Activated naive CD8-positive, alpha-beta T cell treated with anti-CD3 and anti-CD28 coated beads for 36 hours (primary cell): ENCODE data around the gene TUBB. TPM values are rescaled to one million over a fixed set of nuclear protein-coding genes. Genes with fewer than 3 reads are reported as not detected.
"Not testable (repeated sequence)": the region's sequence is repeated elsewhere in the genome, so short reads cannot be mapped to it uniquely, and the experiment has no call there.

Source experiments
- DNase-seq: peaks from one replicate; pipeline ENCODE4 v3.0.0; 2021
- H3K27ac Mint-ChIP-seq: one replicate; pipeline ENCODE4 v1.8.0; 2022; ENCODE audit warnings: mild to moderate bottlenecking, moderate library complexity, mixed read lengths
- H3K27me3 Mint-ChIP-seq: one replicate; pipeline ENCODE4 v1.8.0; 2022; ENCODE audit warnings: mild to moderate bottlenecking, mixed read lengths
- H3K36me3 Mint-ChIP-seq: one replicate; pipeline ENCODE4 v1.8.0; 2021; ENCODE audit warnings: mild to moderate bottlenecking, mixed read lengths
- H3K4me1 Mint-ChIP-seq: one replicate; pipeline ENCODE4 v1.8.0; 2021; ENCODE audit warnings: mixed read lengths
- H3K4me3 Mint-ChIP-seq: one replicate; pipeline ENCODE4 v1.8.0; 2022; ENCODE audit warnings: mild to moderate bottlenecking, moderate library complexity, mixed read lengths
- H3K9me3 Mint-ChIP-seq: one replicate; pipeline ENCODE4 v1.8.0; 2022; ENCODE audit warnings: mixed read lengths
- total RNA-seq, 2 experiments: library from RNA; stranded (reverse); gene quantifications; one replicate each; pipeline ENCODE4 v1.2.3, GENCODE V29; 2021

Gene TUBB
- total RNA-seq, 2 experiments from 2014 or later, result 1,515 to 1,538 TPM

DNA sequence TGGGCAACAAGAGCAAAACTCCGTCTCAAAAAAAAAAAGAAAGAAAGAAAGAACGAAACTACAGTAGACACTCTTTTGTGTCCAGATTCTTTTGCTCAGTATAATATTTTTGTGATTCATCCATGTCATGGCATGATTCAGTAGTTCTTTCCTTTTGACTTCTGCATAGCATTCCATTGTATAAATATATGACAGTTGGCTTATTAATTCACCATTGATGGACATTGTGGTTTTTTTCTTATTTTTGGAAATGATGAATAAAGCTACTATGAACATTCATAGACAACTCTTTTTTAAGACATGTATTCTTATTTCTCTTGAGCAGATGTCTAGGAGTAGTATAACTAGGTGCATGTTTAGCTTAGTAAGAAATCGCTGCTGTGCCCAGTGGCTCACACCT, 34.5 kb downstream of the TUBB start:
- H3K4me3 Mint-ChIP-seq, result no peak overlapping the region
- H3K9me3 Mint-ChIP-seq, result no peaks in the 10 kb centered on the region
- peaks cover 25% of the 10 kb centered on the region for H3K4me1 Mint-ChIP-seq
- no peaks in the 10 kb centered on the region for H3K27me3 Mint-ChIP-seq
- no peak for DNase-seq
- H3K36me3 Mint-ChIP-seq, result no peaks in the 10 kb centered on the region
- no peak overlapping the region for H3K27ac Mint-ChIP-seq

DNA sequence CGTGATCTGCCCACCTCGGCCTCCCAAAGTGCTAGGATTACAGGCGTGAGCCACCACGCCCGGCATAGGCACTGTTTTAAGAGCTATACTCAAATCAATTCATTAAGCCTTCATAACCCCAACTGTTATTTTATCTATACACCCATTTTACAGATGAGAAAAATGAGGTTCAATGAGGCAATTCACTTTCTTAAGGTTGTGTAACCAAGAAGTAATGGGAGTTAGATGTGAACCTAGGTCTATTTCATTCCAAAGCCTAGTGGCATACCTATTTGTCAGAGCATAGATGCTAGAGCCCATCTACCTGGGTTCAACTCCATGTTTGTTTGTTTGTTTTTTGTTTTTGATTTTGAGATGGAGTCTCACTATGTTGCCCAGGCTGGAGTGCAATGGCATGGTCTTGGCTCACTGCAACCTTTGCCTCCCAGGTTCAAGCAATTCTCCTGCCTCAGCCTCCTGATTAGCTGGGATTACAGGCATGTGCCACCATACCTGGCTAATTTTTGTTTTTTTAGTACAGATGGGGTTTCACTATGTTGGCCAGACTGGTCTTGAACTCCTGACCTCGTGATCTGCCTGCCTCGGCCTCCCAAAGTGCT, 36.4 kb downstream of the TUBB start:
- peaks cover 28% of the 10 kb centered on the region for H3K4me1 Mint-ChIP-seq
- H3K27me3 Mint-ChIP-seq, H3K27ac Mint-ChIP-seq, H3K9me3 Mint-ChIP-seq, H3K4me3 Mint-ChIP-seq, H3K36me3 Mint-ChIP-seq, DNase-seq: not testable (repeated sequence)

DNA sequence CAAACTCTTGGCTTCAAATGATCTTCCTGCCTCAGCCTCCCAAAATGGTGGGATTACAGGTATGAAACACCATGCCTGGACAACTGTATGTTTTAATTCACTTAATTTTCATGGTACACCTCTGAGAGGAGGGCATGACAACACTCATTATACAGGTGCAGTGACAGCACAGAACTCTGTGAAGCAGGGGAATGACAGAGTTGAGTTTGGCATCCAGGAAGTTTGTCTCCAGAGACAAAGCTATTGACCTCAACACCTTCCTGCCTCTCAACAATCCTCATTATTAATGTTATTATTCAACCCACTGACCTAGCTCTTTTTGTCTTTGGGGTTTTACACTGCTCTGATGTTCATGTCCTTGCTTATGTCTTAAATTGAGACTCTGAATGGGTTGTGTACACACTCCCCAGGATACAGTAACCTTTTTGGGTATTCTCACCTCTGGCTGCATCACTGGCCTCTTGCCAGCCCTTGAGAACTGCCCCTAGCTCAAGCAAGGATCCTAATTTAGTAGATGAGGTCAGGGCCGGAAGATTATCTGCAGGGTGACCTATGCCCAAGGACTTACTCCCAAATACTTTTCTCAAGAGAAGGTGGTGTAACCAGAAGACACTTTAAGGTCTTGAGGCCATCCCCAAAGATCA, 37.2 kb downstream of the TUBB start:
- Mint-ChIP-seq H3K4me1 (peaks cover 27% of the 10 kb centered on the region), H3K4me3 (no peak overlapping the region), H3K9me3 (no peaks in the 10 kb centered on the region), H3K27me3 (no peaks in the 10 kb centered on the region), H3K27ac (no peak overlapping the region), H3K36me3 (no peaks in the 10 kb centered on the region)
- no peak for DNase-seq

DNA sequence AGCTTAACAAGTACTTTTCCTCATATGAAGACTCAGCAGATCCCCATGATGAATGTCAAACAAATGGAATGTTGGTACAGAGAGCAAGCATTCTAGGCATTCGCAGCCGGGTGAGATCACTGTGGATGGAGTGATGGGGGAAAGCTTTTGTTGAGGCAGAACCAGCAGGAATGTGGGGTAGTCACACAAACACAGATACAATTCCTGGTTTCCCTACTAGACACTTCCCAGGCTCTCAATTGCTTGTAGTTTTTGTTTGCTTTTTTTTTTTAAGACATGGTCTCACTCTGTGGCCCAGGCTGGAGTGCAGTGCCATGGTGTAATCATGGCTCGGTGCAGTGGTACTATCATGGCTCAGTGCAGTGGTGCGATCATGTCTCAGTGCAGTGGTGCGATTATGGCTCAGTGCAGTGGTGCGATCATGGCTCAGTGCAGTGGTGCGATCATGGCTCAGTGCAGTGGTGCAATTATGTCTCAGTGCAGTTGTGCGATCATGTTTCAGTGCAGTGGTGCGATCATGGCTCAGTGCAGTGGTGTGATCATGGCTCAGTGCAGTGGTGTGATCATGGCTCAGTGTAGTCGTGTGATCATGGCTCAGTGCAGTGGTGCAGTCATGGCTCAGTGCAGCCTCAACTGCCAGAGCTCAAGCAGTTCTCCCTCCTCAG, 39.6 kb downstream of the TUBB start:
- DNase-seq, result no peak
- no peaks in the 10 kb centered on the region for H3K27me3 Mint-ChIP-seq
- H3K9me3 Mint-ChIP-seq, result peaks cover 5% of the 10 kb centered on the region
- H3K4me3 Mint-ChIP-seq, result no peak overlapping the region
- H3K27ac Mint-ChIP-seq, result no peak overlapping the region
- H3K4me1 Mint-ChIP-seq, result peaks cover 37% of the 10 kb centered on the region
- H3K36me3 Mint-ChIP-seq, result peaks cover 7% of the 10 kb centered on the region

DNA sequence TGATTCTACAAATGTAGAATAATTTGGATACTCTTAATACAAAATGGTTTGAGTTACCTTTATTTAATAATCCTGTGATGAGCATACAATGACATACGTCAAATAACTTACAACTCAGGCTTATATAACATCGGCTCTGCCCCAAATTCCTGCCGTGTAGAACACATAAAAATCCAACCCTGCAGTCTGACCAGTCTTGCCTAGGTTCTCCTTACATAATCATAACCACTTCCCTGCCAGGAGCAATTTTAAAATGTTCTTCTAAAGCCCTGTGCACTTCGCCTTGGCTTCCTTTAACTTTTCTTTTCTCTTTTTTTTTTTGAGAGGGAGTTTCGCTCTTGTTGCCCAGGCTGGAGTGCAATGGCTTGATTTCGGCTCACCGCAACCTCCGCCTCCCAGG, 40.4 kb downstream of the TUBB start:
- Mint-ChIP-seq H3K36me3 (peaks cover 7% of the 10 kb centered on the region), H3K4me1 (peaks cover 42% of the 10 kb centered on the region), H3K27ac (no peak overlapping the region), H3K9me3 (peaks cover 5% of the 10 kb centered on the region), H3K4me3 (no peak overlapping the region), H3K27me3 (no peaks in the 10 kb centered on the region)
- DNase-seq, result no peak

DNA sequence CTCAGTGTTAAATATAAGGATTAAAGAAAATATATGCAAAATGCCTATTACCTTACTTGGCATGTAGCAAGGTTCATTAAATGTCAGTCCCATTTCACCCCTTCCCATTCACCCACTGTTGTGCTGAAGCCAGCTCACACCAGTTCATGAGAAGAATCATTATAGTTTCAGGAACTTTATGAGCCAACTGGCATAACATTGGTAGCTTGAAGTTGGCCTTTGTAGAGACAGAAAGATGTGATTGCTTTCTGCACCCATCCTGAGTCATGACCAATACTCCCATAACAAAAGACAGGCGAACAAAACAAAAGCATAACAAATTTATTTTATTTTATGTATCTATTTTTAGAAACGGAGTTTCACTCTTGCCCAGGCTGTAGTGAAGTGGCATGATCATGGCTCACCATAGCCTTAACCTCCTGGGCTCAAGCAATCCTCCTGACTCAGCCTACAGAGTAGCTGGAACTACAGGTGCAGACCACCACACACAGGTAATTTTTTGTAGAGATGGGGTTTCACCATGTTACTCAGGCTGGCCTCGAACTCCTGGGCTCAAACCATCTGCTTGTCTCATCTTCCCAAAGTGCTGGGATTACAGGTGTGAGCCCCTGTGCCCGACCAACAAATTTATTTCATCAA, 41.8 kb downstream of the TUBB start:
- Mint-ChIP-seq H3K9me3 (peaks cover 10% of the 10 kb centered on the region), H3K4me3 (no peak overlapping the region)

DNA sequence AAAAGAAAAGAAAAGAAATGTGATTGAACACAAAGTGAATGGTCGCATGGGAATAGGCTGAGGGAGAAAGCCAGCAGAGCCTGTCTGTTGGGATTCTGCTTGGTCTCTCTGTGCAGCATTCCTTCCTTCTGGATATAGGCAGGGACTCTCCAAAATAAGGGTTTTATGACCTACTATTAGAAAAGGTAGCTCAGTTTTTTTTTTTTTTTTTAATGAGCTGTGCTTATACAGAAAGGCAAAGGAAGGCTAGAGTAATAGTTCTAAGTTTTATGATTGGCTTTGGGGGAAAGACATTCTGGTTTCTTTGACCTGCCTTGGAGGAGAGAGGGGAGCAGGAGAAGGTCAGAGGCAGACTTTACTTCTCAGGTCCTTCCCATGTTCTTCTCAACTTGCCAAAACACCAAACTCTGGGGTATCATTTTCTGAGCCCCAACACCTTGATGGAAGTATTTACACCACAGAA, 43.0 kb downstream of the TUBB start:
- H3K4me3 Mint-ChIP-seq, result no peak overlapping the region
- peaks cover 14% of the 10 kb centered on the region for H3K36me3 Mint-ChIP-seq
- H3K4me1 Mint-ChIP-seq, result peaks cover 57% of the 10 kb centered on the region
- peak overlapping the region; percentile 88 for H3K27ac Mint-ChIP-seq
- no peak for DNase-seq
- H3K27me3 Mint-ChIP-seq, result no peaks in the 10 kb centered on the region
- H3K9me3 Mint-ChIP-seq, result peaks cover 12% of the 10 kb centered on the region

More for the DNA sequence above, 41.8 kb downstream of the TUBB start:
- DNase-seq, result no peak
- peaks cover 13% of the 10 kb centered on the region for H3K36me3 Mint-ChIP-seq
- H3K4me1 Mint-ChIP-seq, result peaks cover 51% of the 10 kb centered on the region
- H3K27ac Mint-ChIP-seq, result no peak overlapping the region
- H3K27me3 Mint-ChIP-seq, result no peaks in the 10 kb centered on the region

DNA sequence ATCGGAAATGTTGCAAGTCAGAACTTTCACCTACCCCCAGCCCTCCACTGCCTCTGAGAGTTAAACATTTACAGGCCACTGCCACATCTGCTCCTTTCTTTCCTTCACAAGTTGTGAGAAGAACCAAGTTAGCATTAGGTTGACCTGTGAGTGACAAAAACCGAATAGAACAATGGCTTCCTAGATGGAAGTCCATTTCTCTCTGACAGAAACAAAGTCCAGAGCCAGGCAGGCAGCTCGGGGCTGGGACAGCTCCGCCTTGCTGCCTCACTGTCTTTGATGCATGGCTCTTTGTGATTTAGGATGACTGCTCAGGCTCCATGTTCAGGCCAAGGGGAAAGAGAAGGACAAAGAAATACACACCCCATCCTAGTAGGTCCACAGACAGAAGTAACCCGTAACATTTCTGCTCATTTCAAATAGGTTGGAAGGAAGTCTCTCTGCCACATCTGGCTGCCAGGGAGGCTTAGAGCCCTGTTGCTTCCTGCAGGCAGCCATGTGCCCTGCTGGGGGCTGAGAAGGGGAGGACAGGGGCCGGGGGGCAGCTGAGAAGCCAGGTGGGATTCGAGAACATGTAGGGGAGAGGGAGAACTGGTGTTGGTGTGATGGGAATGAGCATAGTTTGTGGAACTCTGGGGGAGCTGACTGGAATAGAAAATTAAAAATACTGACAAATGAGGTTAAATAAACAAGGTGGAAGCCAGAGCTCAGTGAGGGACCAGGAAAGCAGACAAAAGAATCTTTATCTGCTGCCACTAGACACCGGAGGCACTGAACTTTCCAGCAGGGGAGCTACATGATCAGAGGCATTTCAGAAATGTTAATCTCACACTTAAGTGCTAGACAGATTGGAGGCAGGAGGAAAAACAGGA, 43.7 kb downstream of the TUBB start:
- peaks cover 14% of the 10 kb centered on the region for H3K36me3 Mint-ChIP-seq
- no peak for DNase-seq
- no peaks in the 10 kb centered on the region for H3K27me3 Mint-ChIP-seq
- peaks cover 64% of the 10 kb centered on the region for H3K4me1 Mint-ChIP-seq
- H3K9me3 Mint-ChIP-seq, result peaks cover 12% of the 10 kb centered on the region
- peak overlapping the region; percentile 9 for H3K4me3 Mint-ChIP-seq
- peak overlapping the region; percentile 88 for H3K27ac Mint-ChIP-seq

DNA sequence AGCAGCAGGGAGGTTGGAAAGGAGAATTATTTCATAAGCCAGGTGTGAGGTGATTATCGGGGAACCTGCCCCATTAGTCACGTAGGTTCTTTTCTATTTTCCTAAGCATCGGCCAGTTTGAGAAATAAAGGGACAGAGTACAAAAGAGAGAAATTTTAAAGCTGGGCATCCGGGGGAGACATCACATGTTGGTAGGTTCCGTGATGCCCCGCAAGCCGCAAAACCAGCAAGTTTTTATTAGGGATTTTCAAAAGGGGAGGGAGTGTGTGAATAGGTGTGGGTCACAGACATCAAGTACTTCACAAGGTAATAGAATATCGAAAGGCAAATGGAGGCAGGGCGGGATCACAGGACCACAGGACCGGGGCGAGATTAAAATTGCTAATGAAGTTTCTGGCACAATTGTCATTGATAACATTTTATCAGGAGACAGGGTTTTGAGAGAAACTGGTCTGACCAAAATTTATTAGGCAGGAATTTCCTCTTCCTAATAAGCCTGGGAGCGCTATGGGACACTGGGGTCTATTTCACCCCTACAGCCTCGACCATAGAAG, 44.4 kb downstream of the TUBB start:
- DNase-seq, H3K27me3 Mint-ChIP-seq: not testable (repeated sequence)
- Mint-ChIP-seq H3K27ac (peak overlapping the region; percentile 88), H3K4me1 (peaks cover 67% of the 10 kb centered on the region), H3K9me3 (peaks cover 12% of the 10 kb centered on the region), H3K4me3 (peak overlapping the region; percentile 9), H3K36me3 (peaks cover 14% of the 10 kb centered on the region)

DNA sequence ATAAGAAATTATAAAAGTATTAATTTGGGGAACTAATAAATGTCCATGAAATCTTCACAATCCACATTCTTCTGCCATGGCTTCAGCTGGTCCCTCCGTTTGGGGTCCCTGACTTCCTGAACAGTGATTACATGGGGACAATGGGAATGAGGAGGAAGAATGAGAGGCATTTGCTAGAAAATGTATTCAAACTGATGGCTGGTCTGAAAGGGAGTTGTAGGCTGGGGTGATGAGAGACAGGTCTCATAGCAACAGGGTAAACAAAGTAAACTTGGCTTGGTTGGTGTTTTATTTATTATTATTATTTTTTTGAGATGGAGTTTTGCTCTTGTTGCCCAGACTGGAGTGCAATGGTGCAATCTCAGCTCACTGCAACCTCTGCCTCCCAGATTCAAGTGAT, 45.3 kb downstream of the TUBB start:
- H3K4me3 Mint-ChIP-seq, DNase-seq, H3K27me3 Mint-ChIP-seq, H3K27ac Mint-ChIP-seq: not testable (repeated sequence)
- peaks cover 73% of the 10 kb centered on the region for H3K4me1 Mint-ChIP-seq
- H3K36me3 Mint-ChIP-seq, result peaks cover 14% of the 10 kb centered on the region
- peaks cover 12% of the 10 kb centered on the region for H3K9me3 Mint-ChIP-seq

DNA sequence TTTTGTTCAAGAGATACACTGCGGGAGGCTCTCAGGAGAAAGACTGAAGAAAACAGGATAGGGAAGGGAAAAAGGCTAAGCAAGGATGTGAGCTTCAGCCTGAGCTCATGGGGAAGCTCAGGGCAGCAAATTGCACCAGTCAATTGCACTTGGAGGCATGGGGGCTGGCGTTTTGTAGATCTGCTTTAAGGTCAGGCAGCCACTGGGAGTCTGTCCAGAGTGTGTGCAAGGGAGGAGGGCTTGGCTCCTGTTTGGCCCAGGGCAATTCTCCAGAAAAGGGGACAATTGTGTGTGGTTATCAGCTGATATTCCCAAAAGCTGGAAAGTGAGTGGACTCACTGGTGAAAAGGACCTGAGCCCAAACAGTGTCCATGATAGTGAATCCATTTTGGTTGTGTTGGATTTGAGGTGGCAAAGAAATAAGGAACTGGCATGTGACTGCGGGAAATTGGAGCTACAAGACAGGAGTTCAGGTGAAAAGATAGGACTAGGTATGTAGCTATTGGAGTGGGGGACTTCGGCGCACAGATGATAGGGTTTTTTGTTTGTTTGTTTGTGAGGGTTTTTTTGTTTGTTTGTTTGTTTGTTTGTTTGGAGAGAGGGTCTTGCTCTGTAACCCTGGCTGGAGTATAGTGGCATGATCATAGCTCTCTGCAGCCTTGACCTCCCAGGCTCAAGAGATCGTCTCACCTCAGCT, 46.5 kb downstream of the TUBB start:
- no peak for DNase-seq
- no peaks in the 10 kb centered on the region for H3K27me3 Mint-ChIP-seq
- H3K9me3 Mint-ChIP-seq, result peaks cover 12% of the 10 kb centered on the region
- peaks cover 17% of the 10 kb centered on the region for H3K36me3 Mint-ChIP-seq
- peak overlapping the region; percentile 97 for H3K27ac Mint-ChIP-seq
- peak overlapping the region; percentile 48 for H3K4me3 Mint-ChIP-seq
- H3K4me1 Mint-ChIP-seq, result peaks cover 75% of the 10 kb centered on the region

DNA sequence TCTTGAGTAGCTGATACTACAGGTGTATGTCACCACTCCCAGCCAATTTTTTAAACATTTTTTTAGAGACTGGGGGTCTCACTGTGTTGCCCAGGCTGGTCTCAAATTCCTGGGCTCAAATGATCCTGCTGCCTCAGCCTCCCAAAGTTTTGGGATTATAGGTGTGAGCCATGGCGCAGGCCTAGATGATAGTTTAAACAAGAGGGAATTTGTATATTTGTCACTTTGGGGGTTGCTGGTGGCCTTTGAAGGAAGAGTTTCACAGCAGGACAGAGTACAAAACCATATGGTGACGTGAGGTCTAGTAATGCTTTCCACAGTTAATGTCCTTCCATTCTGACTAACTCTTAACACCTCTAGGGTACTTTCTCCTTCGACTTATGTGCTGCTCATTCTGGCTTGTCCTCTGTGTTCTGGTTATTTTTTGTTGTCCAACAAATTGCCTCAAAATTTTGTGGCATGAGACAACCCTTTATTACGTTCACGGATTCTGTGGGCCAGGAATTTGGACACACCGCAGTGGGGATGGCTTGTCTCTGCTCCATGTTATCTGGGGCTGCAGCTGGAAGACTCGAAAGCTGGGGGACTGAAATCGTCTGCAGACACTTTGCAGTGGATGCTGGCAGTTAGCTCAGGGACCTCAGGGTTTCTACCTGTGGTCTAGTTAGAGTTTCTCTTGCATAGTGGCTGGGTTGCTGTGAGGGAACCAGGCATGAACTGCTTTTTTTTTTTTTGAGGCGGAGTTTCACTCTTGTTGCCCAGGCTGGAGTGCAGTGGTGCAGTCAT, 47.2 kb downstream of the TUBB start:
- Mint-ChIP-seq H3K27me3 (no peaks in the 10 kb centered on the region), H3K4me3 (peak overlapping the region; percentile 62), H3K36me3 (peaks cover 22% of the 10 kb centered on the region), H3K27ac (peak overlapping the region; percentile 97), H3K9me3 (peaks cover 14% of the 10 kb centered on the region), H3K4me1 (peaks cover 78% of the 10 kb centered on the region)
- peak; percentile 53 for DNase-seq

DNA sequence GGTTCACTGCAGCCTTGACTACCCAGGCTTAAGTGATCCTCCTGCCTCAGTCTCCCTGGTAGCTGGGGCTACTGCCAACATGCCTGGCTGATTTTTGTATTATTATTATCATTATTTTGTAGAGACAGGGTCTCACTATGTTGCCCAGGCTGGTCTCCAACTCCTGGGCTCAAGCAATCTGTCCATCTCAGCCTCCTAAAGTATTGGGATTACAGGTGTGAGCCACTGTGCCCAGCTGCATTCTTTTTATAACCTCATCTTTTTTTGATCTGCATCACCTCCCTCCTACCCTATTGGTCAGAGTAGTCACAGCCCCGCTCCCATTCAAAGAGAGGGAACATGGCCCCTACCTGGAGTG, 47.8 kb downstream of the TUBB start:
- peaks cover 15% of the 10 kb centered on the region for H3K9me3 Mint-ChIP-seq
- peaks cover 83% of the 10 kb centered on the region for H3K4me1 Mint-ChIP-seq
- no peak for DNase-seq
- H3K27ac Mint-ChIP-seq, result peak overlapping the region; percentile 97
- peak overlapping the region; percentile 62 for H3K4me3 Mint-ChIP-seq
- peaks cover 27% of the 10 kb centered on the region for H3K36me3 Mint-ChIP-seq
- no peaks in the 10 kb centered on the region for H3K27me3 Mint-ChIP-seq
